ENCODE data around the gene NCF2.
A peak's percentile ranks its signal among the peaks of the same experiment; 100 is the strongest.

NCF2 gene

GRCh38 chr1:183550915-183551314, 39.3 kb downstream of the NCF2 start:
- DNase-seq = no peak

- DNase-seq = peak; percentile 70 to 75
Observed at GRCh38 chr1:183548116-183548515, 42.1 kb downstream of the NCF2 start.

- no peak for DNase-seq
Observed at GRCh38 chr1:183546427-183546826, 43.8 kb downstream of the NCF2 start.

- no peak for DNase-seq
Observed at GRCh38 chr1:183544598-183545297, 45.5 kb downstream of the NCF2 start.

- peak; percentile 50 to 60 for DNase-seq
Observed at GRCh38 chr1:183543619-183544204, 46.5 kb downstream of the NCF2 start.

GRCh38 chr1:183537405-183537804, 52.9 kb downstream of the NCF2 start:
- DNase-seq = no peak

- no peak for DNase-seq
Observed at GRCh38 chr1:183533617-183534174, 56.6 kb downstream of the NCF2 start.

- DNase-seq = no peak
Observed at GRCh38 chr1:183528577-183528976, 61.7 kb downstream of the NCF2 start.

GRCh38 chr1:183522104-183522503, 68.2 kb downstream of the NCF2 start:
- DNase-seq = no peak

GRCh38 chr1:183520379-183520778, 69.9 kb downstream of the NCF2 start:
- no peak for DNase-seq

GRCh38 chr1:183517401-183517800, 72.9 kb downstream of the NCF2 start:
- no peak for DNase-seq

GRCh38 chr1:183516725-183517124, 73.5 kb downstream of the NCF2 start:
- DNase-seq = no peak

- DNase-seq = peak; percentile 25
Observed at GRCh38 chr1:183515002-183515689, 75.1 kb downstream of the NCF2 start.

- no peak for DNase-seq
Observed at GRCh38 chr1:183514235-183514634, 76.0 kb downstream of the NCF2 start.

GRCh38 chr1:183512450-183512849, 77.8 kb downstream of the NCF2 start:
- no peak for DNase-seq

- DNase-seq = no peak
Observed at GRCh38 chr1:183508694-183509093, 81.6 kb downstream of the NCF2 start.

GRCh38 chr1:183506561-183506960, 83.7 kb downstream of the NCF2 start:
- DNase-seq = no peak
